NCI-H2081 (cell line): Measurements from ENCODE around the gene SLAMF8.

Source experiments
- DNase-seq, 2 experiments: peaks; one replicate each; lab custom pipeline; 2025; lab: John Stamatoyannopoulos, UW

Gene SLAMF8

DNA sequence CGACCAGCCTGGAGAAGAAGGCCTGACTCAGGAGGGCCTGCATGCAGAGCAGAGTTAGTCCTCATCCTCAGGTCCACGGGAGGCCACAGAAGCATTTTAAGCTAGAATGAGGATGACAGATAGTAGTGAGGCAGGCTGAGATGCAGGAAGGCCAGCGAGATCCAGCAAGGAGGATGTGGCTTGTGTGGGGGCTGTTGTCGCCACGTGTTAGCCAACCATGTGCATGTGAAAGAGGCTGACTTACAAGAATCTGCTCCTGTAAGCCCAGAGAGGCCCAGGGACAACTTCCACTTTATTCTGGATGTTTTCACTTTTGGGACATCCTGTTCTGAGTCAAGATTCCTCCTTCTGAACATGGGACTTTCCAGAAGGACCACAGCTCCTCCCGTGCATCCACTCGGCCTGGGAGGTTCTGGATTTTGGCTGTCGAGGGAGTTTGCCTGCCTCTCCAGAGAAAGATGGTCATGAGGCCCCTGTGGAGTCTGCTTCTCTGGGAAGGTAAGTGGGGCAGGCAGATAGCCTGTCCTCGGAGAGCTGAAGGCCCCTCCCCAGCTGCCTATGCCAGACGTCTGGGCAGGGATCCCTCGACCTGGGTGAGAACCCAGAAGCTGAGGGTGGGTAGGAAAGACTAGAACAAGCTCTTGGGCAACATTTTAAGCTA lies at the start of gene SLAMF8:
TSS of gene SLAMF8 (plus strand) at position 433 of the 661 bp plus-strand sequence. CDS start at position 459, 26 bp downstream.
- no peak for DNase-seq

DNA sequence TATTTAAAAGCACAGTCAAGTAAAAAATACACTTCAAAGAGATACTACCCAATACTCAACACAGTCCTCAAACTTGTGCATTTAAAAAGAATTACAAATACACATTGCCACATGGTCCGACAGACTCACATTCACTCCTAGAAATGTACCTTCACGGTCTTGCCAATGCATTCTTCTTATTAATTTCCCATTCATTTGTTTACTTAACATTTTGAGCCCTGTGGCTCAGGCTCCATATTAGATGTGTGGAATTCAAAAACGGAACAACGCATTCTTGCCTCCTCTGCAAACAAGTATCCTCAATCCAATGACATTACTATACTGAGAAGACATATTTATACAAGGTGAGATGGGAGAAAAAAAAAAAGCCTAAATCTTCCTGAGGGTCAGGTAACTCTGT lies 48.4 kb upstream of the SLAMF8 start:
- DNase-seq = no peak

DNA sequence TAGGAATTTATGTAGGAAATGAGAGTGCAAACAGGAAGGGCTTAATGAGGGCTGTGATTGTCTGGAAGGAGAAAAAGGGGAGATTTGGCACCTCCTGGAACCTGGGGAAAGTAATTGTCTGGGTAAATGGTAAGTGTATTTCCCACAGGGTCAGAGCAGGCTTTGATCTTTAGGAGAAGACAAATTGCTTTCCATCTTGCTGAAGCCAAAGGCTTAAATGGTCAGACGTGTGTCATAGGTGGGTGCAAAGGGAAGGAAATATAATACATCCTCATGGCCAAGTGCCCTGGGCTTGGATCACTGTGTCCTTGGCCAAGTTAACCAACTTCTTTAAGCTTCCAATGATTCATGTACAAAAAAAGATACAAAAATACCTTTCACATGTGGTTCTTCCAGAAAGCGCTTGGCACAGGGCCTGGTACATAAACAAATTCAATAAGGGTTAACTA lies 47.2 kb upstream of the SLAMF8 start:
- no peak for DNase-seq

DNA sequence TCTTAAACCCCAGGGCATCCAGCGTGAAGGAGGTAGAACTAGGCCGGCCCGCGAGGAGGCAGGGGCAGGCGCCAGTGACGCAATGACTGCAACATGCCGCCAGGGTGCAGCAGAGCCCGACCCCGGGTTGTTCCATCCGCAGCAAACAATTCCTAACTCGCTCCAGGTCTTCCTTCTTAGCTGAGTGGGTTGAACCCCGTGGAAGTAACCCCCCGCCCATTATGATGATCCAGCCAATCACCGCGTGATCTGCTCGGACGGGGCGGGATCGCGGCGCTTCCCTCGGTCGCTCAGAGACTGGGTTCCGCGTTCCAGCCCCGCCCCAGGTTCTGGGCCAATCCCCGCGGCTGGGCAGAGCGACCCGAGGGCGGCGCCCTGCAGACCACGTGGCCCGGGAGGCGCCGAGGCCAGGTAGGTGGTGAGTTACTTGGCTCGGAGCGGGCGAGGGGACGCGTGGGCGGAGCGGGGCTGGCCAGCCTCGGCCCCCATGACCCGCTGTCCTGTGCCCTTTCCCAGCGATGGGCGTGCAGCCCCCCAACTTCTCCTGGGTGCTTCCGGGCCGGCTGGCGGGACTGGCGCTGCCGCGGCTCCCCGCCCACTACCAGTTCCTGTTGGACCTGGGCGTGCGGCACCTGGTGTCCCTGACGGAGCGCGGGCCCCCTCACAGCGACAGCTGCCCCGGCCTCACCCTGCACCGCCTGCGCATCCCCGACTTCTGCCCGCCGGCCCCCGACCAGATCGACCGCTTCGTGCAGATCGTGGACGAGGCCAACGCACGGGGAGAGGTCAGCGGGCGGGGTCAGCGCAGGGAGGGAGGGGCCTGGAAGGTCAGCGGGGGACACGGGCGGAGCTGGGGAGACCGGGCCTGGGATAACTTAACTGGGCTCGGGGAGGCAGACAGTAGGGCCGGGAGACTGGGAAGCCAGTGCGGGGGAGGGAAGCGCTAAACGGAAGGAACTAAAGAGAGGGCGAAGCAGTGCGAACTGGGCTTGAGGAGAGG lies 45.8 kb upstream of the SLAMF8 start, which contains the start of gene DUSP23:
TSS of gene DUSP23 (plus strand) at position 380 of the 1,000 bp plus-strand sequence. CDS start at position 519, 139 bp downstream.
- peak; percentile 97 to 98 for DNase-seq

DNA sequence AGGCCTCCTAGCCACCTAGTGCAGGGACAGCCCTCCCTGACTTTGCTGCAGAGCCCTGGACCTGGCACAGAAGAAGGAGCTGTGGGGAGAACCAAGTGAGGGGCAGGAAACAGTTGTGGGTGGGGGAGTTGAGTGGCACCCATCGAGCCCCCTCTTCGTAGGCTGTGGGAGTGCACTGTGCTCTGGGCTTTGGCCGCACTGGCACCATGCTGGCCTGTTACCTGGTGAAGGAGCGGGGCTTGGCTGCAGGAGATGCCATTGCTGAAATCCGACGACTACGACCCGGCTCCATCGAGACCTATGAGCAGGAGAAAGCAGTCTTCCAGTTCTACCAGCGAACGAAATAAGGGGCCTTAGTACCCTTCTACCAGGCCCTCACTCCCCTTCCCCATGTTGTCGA lies 44.7 kb upstream of the SLAMF8 start:
- no peak for DNase-seq

DNA sequence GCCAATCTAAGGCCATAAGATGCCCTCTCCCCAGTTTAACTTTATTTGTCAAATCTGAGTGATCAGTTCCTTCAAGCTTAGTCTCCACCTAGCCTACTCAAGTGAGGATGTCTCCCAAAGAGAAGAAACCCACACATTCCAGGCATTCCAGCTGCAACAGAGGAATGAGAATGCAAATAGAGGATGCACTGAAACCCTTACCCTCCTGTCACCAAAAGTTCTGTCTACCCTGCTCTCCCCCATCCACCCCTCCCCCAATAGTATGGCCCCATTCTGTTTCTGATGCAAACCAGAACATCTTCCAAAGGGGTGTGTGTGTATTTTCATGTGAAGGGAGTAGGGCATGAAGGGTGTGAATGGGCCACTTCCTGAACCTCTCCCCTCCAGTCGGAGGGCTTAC lies 42.9 kb upstream of the SLAMF8 start:
- no peak for DNase-seq

DNA sequence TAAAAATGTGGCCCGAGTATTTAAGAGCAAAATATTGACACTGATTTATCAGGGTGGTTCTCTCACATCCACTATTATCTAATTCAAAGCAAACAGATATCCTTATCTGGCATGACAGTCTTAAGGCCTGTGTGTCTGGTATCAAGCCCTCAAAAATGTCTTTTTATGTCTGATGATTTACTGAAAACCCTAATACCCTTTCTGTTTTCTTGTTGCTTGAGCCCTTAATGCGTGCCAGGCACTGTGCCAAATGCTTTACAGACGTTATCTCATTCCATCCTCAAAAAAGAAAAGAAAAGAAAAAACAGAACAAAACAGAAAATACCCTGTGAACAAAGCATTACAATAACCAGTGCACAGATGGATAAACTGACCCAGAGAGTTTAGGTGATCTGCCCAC lies 40.2 kb upstream of the SLAMF8 start:
- DNase-seq = no peak

DNA sequence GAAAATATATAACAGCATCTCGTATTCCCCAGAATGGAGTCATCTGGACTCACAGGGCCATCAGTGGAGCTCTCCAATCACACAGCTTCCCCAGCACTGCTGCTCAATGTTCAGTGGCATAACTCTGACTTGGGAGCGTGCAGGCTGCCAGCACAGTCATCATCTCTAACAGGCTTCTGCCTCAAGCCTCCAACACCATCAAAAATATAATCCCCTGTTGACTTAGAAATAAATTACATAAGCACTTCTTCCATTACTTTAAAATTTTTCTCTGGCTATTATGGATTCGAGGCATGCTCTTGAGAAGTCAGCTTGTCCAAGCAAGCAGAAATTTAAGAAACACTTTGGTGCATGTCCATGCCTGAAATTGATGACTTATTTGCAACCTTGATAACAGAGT lies 39.7 kb upstream of the SLAMF8 start:
- DNase-seq = no peak

DNA sequence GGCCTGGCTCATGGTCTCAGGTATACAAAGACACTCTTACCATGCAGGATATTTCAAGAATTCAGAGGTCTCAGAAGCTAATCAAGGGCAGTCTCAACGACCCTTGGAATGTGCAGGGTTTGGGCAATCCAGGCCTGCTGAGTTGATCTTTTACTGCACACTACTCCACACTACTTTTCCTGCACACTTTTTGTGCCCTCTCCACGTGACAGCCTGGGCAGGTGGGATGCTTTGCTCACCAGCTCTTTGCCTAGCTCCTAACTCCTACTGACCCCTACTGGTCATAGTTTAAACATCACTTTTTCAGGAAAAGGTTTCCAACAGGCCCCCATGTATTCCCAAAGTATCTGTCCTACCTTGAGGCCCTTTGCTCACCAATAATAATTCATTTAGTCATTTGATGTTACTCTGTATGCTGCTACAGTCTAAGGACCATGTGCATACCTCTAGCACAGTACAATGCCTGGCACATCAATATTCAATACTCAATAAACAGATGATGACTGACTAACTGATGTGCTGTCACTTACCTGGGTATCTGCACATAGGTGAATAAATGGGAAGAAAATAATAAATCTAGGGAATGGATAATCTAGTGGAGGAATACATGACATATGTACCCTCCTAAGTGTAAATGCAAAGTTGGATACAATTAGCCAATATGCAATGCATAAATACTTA lies 36.3 kb upstream of the SLAMF8 start:
- peak; percentile 25 to 34 for DNase-seq

DNA sequence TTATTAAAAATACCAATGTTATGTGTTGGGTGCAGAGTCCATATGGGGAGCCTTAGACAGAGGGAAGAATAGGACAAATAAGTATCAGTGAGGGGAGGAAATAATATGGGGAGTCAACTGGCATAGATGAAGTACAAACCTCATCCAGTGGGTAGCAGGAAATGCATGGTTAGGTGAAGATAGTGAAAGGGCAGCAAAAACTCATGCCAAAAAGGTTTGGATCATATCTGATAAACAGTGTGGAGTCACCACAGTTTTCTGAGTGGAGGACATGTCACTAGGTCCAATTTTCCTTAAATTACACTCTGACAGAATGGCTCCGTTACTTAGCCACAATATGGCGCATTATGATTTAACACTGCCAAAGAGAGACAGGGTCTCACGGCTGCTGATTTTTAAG lies 35.6 kb upstream of the SLAMF8 start:
- no peak for DNase-seq

DNA sequence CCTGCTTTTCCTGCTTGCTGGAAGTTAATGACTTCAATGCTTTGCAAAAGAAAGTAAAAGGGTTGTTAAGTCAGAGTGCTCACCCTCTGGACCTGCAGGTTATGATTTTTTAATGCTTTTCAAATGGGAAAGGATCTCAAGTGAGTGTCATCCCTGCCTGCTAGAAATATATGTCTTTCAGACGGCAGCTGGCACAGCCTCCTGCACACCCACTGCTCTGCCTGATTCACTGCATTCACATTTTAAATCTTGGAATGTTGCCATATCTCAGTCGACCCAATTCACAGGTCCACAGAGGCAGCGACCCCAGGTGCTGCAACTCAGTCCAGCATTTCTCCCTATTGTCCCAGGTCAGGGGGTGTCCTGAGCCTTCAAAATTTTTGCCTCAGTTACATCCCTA lies 35.2 kb upstream of the SLAMF8 start:
- no peak for DNase-seq

DNA sequence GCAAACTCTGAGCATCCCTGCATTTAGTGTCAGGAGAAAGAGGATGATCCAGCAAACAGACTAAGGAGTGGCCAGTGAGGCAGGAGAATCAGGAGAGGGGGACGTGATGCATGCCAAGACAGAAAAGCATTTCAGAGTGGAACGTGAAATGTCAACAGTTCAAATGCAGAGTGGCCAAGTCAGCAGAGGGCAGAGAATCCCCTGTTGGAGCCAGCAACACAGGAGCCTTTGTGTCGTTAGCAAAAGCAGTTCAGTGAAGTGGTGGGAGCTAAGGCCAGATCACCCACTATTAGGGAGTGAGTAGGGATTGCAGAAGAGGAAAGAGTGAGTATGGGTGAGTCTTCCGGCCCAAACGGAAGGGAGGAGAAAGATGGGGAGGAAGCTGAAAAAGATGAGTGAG lies 31.1 kb upstream of the SLAMF8 start:
- DNase-seq = no peak

DNA sequence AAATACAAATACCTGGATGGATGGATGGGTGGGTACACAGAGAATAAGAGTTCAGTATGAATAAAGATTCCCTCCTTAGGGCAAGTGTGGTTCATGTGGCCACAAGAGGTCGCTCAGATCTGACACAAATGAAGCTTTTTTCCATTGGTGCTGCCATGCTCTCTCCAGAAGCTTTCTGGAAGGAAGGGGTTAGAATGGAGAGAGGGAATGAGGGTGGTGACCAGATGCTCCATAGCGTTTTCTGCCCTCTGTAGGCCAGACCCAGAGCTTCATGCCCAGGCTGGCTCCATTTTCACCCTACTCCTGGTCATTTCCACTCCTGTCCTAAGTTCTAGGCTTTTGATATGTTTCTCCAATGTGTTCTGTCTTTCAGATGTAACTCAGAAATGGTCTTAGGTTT lies 27.8 kb upstream of the SLAMF8 start:
- DNase-seq = peak; percentile 75 to 87

DNA sequence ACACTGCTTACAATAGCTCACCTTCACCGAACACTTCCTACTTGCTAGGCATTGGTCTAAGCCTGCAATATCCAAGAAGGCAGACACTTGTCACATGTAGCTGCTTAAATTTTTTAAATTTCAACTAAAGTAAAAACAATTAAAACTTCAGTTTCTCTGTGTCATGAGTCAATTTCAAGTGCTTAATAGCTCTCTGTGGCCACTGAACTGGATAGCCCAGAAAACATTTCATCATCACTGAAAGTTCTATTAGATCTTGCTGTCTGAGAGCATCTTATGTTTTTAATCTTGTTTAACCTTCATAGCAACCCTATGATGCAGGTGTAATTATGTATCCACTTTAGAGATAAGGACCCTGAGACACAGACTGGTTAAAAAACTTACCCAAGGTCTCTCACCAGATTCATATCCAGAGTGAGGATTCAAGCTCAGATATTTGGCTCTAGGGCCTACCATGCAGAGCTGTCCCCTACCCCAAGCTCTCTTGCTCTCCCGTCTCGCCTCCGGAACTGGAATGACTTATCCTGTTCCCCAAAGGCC lies 27.2 kb upstream of the SLAMF8 start:
- DNase-seq = no peak

DNA sequence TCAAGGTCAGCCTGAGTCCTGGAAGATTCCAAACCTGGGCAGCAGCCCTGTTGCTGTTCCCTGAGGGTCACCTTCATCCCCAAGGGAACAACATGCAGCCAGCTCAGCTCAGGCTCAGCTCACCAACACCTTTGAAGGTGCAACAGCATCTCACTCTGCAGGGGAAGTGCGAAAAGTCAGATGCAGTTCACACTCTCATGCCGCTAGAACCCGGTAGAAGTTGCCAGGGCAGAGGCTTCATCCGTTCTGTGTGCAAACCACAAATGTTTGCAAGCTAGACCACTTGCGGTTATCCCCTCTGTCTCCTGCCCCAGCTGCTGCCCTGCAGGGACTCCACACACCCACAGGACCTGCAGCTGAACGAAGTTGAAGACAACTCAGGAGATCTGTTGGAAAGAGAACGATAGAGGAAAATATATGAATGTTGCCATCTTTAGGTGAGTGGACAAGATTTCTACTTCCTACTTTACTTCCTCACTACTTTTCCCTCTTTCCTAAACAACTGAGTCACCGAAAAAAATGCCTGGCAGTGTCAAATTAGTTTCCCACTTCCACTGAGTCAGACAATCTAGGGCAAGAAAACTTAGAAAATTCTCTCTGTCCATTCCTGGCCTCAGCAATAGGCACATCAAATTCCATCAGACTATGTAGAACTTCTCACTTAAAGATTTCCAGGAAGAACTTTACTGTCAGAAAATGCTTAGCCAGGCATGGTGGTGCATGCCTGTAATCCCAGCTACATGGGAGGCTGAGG lies 26.3 kb upstream of the SLAMF8 start:
- DNase-seq = no peak

DNA sequence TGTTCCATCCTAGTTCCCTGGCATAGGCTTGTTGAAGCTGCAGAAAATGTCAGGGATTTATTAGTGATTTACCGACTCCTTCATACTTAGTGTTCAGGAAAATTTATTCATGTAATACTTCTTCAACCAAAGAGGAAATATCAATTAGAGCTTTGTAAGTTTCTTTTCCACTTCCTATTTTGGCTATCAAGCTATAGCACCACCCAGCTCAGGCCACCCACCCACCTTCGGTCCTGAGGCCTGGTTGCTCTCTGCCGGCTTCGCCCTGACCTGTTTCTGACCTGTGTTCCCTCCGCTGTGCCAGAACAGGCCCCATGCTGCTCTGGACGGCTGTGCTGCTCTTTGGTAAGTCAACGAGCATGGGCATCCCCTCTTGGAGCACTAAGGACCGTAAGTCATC lies 24.6 kb upstream of the SLAMF8 start, which contains the start of gene FCRL6:
TSS of gene FCRL6 (plus strand) at position 250 of the 400 bp plus-strand sequence. CDS start at position 315, 65 bp downstream.
- DNase-seq = no peak

DNA sequence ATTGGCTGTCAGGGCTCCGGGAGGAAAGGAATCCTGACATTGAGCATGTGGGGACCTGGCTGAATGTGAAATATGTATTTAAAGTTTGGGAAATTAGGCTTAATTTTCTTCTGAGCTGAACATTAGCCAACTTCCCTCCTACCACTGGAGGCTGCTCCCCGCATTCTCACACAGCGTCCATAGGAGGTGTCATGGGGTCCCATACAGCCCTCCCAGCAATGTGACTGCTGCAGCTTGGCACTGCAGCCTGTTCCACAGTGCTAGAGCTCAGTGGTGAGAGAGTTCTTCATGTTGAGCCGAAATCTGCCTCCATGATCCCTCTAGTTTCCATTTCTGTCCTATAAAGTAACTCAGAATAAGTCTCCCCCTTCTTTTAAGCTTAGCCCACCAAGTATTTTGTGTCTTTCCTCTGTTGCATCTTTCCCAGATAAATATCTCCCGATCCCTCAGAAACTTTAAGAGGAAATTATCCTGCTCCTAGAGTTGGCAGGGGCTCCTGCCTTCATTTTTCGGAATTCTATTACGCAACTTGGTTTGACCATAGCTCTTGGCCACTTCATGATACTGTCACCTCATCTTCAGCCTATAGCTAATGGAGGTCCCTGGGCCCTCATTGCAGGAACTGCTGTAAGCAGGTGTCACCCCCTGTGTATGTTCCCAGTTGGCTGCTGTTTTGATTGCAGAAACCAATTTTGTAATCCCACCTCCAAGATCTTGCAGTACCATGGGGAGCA lies 22.6 kb upstream of the SLAMF8 start:
- no peak for DNase-seq

DNA sequence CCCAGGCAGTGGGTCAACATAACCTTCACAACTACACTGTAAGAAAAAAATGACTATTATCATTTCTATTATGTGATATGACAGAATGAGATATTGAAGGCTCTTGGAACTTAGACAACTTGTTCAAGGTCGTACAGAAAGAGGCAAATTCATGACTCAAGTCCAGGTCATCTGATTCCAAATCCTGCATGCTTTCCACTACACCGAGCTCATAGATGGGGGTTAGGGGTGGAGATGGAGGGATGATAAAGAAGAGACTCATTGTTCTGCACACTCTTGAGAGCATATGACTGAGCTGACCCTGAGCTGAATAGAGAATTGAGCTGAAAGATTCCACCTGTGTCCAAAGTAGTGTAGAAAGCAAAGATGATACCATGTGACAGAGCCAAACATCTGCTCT lies 21.7 kb upstream of the SLAMF8 start:
- no peak for DNase-seq

DNA sequence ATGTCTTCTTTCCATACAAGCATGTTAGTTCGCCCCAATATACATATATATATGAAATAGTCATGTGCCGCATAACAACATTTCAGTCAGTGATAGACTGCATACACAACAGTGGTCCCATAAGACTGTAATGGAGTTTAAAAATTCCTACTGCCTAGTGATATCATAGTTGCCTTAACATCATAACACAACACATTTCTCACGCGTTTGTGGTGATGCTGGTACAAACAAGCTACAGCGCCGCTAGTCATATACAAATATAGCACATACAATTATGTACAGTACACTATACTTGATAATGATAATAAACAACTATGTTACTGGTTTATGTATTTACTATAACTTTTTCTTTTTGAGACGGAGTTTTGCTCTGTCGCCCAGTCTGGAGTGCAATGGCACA lies 10.7 kb upstream of the SLAMF8 start:
- no peak for DNase-seq

DNA sequence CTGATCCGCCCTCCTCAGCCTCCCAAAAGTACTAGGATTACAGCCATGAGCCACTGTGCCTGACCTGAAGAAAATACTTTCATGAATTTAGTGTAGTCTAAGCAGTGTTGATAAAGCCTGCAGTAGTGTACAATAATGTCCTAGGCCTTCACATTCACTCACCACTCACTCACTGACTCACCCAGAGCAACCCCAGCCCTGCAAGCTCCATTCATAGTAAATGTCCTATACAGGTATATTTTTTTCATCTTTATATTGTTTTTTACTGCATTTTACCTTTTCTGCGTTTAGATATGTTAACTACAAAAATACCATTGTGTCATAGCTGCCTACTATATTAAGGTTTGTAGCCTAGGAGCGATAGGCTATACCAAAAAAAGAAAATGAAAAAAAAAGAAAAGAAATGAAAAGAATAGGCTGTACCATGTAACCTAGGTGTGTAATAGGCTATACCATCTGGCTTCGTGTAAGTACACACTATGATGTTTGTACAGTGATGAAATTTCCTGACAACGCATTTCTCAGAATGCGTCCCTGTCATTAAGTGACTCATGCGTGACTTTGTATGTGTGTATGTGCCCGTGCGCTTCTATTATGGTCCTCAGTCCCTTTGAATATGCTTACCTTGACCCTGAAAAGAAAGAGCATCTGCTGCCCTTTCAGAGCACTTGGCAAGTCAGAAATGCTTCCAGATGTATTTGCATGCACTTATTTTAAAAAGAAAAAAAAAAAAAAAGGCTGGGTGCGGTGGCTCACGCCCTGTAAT lies 9.2 kb upstream of the SLAMF8 start:
- peak; percentile 89 to 98 for DNase-seq
